ENCODE results near the gene ATOX1.
"Not testable (repeated sequence)": the region's sequence is repeated elsewhere in the genome, so short reads cannot be mapped to it uniquely, and the experiment has no call there.

ATOX1 gene

GRCh38 chr5:151734064-151734408 lies 24.4 kb downstream of the ATOX1 start:
- Mint-ChIP-seq H3K36me3 (peaks cover 14% of the 10 kb centered on the region), H3K4me1 (no peaks in the 10 kb centered on the region), H3K9me3 (peaks cover 8% of the 10 kb centered on the region), H3K27me3 (no peaks in the 10 kb centered on the region), H3K27ac (no peak overlapping the region), H3K4me3 (no peak overlapping the region)
- CTCF ChIA-PET, result interaction anchor here (2.0 kb wide), 1 partner anchor 82 kb away, joined by 4 read pairs; no protein-coding TSS in a partner anchor
- no peak for DNase-seq

- CTCF ChIA-PET, result interaction anchor here (0.7 kb wide), 1 partner anchor 30 kb away, joined by 3 read pairs; no protein-coding TSS in a partner anchor
- H3K4me3 Mint-ChIP-seq, result no peak overlapping the region
- H3K9me3 Mint-ChIP-seq, result peaks cover 8% of the 10 kb centered on the region
- H3K27me3 Mint-ChIP-seq, result no peaks in the 10 kb centered on the region
- DNase-seq, result no peak
- no peaks in the 10 kb centered on the region for H3K4me1 Mint-ChIP-seq
- H3K36me3 Mint-ChIP-seq, result peaks cover 13% of the 10 kb centered on the region
- H3K27ac Mint-ChIP-seq, result no peak overlapping the region
Measured at GRCh38 chr5:151733358-151734063, 24.9 kb downstream of the ATOX1 start.

GRCh38 chr5:151730381-151730780 lies 28.1 kb downstream of the ATOX1 start:
- H3K27ac Mint-ChIP-seq, result no peak overlapping the region
- H3K27me3 Mint-ChIP-seq, result no peaks in the 10 kb centered on the region
- CTCF ChIA-PET, result interaction anchor here (0.9 to 1.1 kb wide), 2 partner anchors 11 to 1307 kb away, joined by 3 to 5 read pairs; no protein-coding TSS in a partner anchor
- H3K4me1 Mint-ChIP-seq, result no peaks in the 10 kb centered on the region
- H3K9me3 Mint-ChIP-seq, result peaks cover 8% of the 10 kb centered on the region
- peaks cover 12% of the 10 kb centered on the region for H3K36me3 Mint-ChIP-seq
- no peak overlapping the region for H3K4me3 Mint-ChIP-seq
- DNase-seq, result no peak

GRCh38 chr5:151729597-151729996 lies 28.8 kb downstream of the ATOX1 start:
- H3K27ac Mint-ChIP-seq, H3K9me3 Mint-ChIP-seq, H3K4me3 Mint-ChIP-seq, H3K27me3 Mint-ChIP-seq, CTCF ChIA-PET, H3K4me1 Mint-ChIP-seq, DNase-seq: not testable (repeated sequence)
- H3K36me3 Mint-ChIP-seq, result peaks cover 12% of the 10 kb centered on the region

- H3K27me3 Mint-ChIP-seq, result no peaks in the 10 kb centered on the region
- H3K9me3 Mint-ChIP-seq, result peaks cover under 1% of the 10 kb centered on the region
- no peaks in the 10 kb centered on the region for H3K4me1 Mint-ChIP-seq
- CTCF ChIA-PET, result no interaction called here
- no peak overlapping the region for H3K4me3 Mint-ChIP-seq
- H3K36me3 Mint-ChIP-seq, result peaks cover 3% of the 10 kb centered on the region
- DNase-seq, result no peak
- no peak overlapping the region for H3K27ac Mint-ChIP-seq
Measured at GRCh38 chr5:151724360-151724759, 34.1 kb downstream of the ATOX1 start.

- H3K9me3 Mint-ChIP-seq, result no peaks in the 10 kb centered on the region
- no peak for DNase-seq
- no peaks in the 10 kb centered on the region for H3K4me1 Mint-ChIP-seq
- H3K27ac Mint-ChIP-seq, result no peak overlapping the region
- H3K4me3 Mint-ChIP-seq, result no peak overlapping the region
- peaks cover 3% of the 10 kb centered on the region for H3K27me3 Mint-ChIP-seq
- CTCF ChIA-PET, result interaction anchor here (3.2 kb wide), 1 partner anchor 64 kb away, joined by 19 read pairs; no protein-coding TSS in a partner anchor
- H3K36me3 Mint-ChIP-seq, result no peaks in the 10 kb centered on the region
Measured at GRCh38 chr5:151722546-151722945, 35.9 kb downstream of the ATOX1 start.

- Mint-ChIP-seq H3K27me3 (peaks cover 4% of the 10 kb centered on the region), H3K27ac (no peak overlapping the region), H3K4me1 (no peaks in the 10 kb centered on the region), H3K4me3 (no peak overlapping the region), H3K9me3 (no peaks in the 10 kb centered on the region), H3K36me3 (no peaks in the 10 kb centered on the region)
- DNase-seq, result no peak
- CTCF ChIA-PET, result interaction anchor here (1.3 to 3.2 kb wide), 3 partner anchors 60 to 67 kb away, joined by 4 to 19 read pairs (median 8); no protein-coding TSS in a partner anchor
Measured at GRCh38 chr5:151721812-151722391, 36.5 kb downstream of the ATOX1 start.

- CTCF ChIA-PET, result interaction anchor here (1.0 to 3.2 kb wide), 7 partner anchors 16 to 66 kb away, joined by 3 to 19 read pairs (median 4); no protein-coding TSS in a partner anchor
- Mint-ChIP-seq H3K4me1 (no peaks in the 10 kb centered on the region), H3K27ac (no peak overlapping the region), H3K4me3 (no peak overlapping the region), H3K9me3 (no peaks in the 10 kb centered on the region), H3K27me3 (peaks cover 4% of the 10 kb centered on the region), H3K36me3 (no peaks in the 10 kb centered on the region)
- DNase-seq, result no peak
Measured at GRCh38 chr5:151721087-151721646, 37.3 kb downstream of the ATOX1 start.

- no peaks in the 10 kb centered on the region for H3K4me1 Mint-ChIP-seq
- peaks cover 4% of the 10 kb centered on the region for H3K27me3 Mint-ChIP-seq
- no peaks in the 10 kb centered on the region for H3K9me3 Mint-ChIP-seq
- H3K4me3 Mint-ChIP-seq, result no peak overlapping the region
- DNase-seq, result no peak
- no peaks in the 10 kb centered on the region for H3K36me3 Mint-ChIP-seq
- H3K27ac Mint-ChIP-seq, result no peak overlapping the region
- CTCF ChIA-PET, result interaction anchor here (1.0 to 3.2 kb wide), 7 partner anchors 17 to 61 kb away, joined by 3 to 19 read pairs (median 4); no protein-coding TSS in a partner anchor
Measured at GRCh38 chr5:151720215-151720614, 38.2 kb downstream of the ATOX1 start.

GRCh38 chr5:151719228-151720000 lies 39.0 kb downstream of the ATOX1 start:
- Mint-ChIP-seq H3K27ac (no peak overlapping the region), H3K4me1 (no peaks in the 10 kb centered on the region), H3K27me3 (peaks cover 4% of the 10 kb centered on the region), H3K4me3 (no peak overlapping the region), H3K36me3 (no peaks in the 10 kb centered on the region), H3K9me3 (no peaks in the 10 kb centered on the region)
- CTCF ChIA-PET, result interaction anchor here (1.0 to 3.2 kb wide), 6 partner anchors 16 to 61 kb away, joined by 3 to 19 read pairs (median 6); no protein-coding TSS in a partner anchor
- DNase-seq, result peak; percentile 38

- Mint-ChIP-seq H3K9me3 (no peaks in the 10 kb centered on the region), H3K36me3 (no peaks in the 10 kb centered on the region), H3K4me3 (no peak overlapping the region), H3K27ac (no peak overlapping the region), H3K27me3 (peaks cover 4% of the 10 kb centered on the region), H3K4me1 (no peaks in the 10 kb centered on the region)
- no peak for DNase-seq
- CTCF ChIA-PET, result interaction anchor here (0.9 to 1.7 kb wide), 5 partner anchors 13 to 60 kb away, joined by 3 to 17 read pairs (median 3); no protein-coding TSS in a partner anchor
Measured at GRCh38 chr5:151718646-151719045, 39.8 kb downstream of the ATOX1 start.

GRCh38 chr5:151718153-151718552 lies 40.3 kb downstream of the ATOX1 start:
- Mint-ChIP-seq H3K4me3 (no peak overlapping the region), H3K27ac (no peak overlapping the region), H3K4me1 (no peaks in the 10 kb centered on the region), H3K36me3 (no peaks in the 10 kb centered on the region), H3K27me3 (peaks cover 4% of the 10 kb centered on the region), H3K9me3 (no peaks in the 10 kb centered on the region)
- no peak for DNase-seq
- CTCF ChIA-PET, result interaction anchor here (0.9 to 1.7 kb wide), 5 partner anchors 13 to 60 kb away, joined by 3 to 17 read pairs (median 3); no protein-coding TSS in a partner anchor

GRCh38 chr5:151717416-151717815 lies 41.0 kb downstream of the ATOX1 start:
- CTCF ChIA-PET, result interaction anchor here (0.6 to 1.7 kb wide), 3 partner anchors 12 to 402 kb away, joined by 3 to 17 read pairs (median 4); no protein-coding TSS in a partner anchor
- no peaks in the 10 kb centered on the region for H3K9me3 Mint-ChIP-seq
- peaks cover 4% of the 10 kb centered on the region for H3K27me3 Mint-ChIP-seq
- no peak overlapping the region for H3K27ac Mint-ChIP-seq
- no peak overlapping the region for H3K4me3 Mint-ChIP-seq
- H3K4me1 Mint-ChIP-seq, result no peaks in the 10 kb centered on the region
- no peak for DNase-seq
- H3K36me3 Mint-ChIP-seq, result no peaks in the 10 kb centered on the region

Measured in activated naive CD4-positive, alpha-beta T cell treated with anti-CD3 and anti-CD28 coated beads, Interleukin-2, amount 10 ng/mL, durations not matched to agents 7 days and 5 days (primary cell).